Measurements from ENCODE around the gene OSBPL6.

- TF ChIP-seq CTCF (IDR thresholded peaks at IDR 0.05) (no peak), POLR2A (IDR thresholded peaks at IDR 0.05) (no peak)
These were observed 231.0 kb downstream of the OSBPL6 start for GRCh38 chr2:178425255-178425827.

Measured in uterus (tissue), 2 donors.